H1 (cell line): ENCODE data around the gene ZBTB33. TPM values are rescaled to one million over a fixed set of nuclear protein-coding genes. Genes with fewer than 3 reads are reported as not detected.

ENCODE experiments used
- CTCF ChIP-seq, 3 experiments: IDR thresholded peaks; 1 replicate in 2 of 3; 2 replicates in 1 of 3; pipeline versions ENCODE4 v1.5.1 to v1.6.1; 2011; ENCODE audit warnings: low read length in 3 of 3, mild to moderate bottlenecking in 3 of 3, inconsistent platforms in 2 of 3, low read depth in 1 of 3, moderate library complexity in 1 of 3; ENCODE audit not compliant: insufficient read depth in 1 of 3; ENCODE audit errors: control extremely low read depth in 1 of 3
- GTF2F1 ChIP-seq: IDR thresholded peaks from 2 replicates; pipeline ENCODE4 v1.6.1; 2012; ENCODE audit warnings: low read depth, low read length, improper control_type of control experiment, borderline replicate concordance
- MAX ChIP-seq: IDR thresholded peaks from 2 replicates; pipeline ENCODE4 v1.6.1; 2012; ENCODE audit warnings: inconsistent platforms
- PHF8 ChIP-seq: fragments of 200-600 bp; sonication (generic); conservative IDR thresholded peaks from 2 replicates; pipeline ENCODE4 v1.7.1; 2012; ENCODE audit warnings: low read depth, mild to moderate bottlenecking, inconsistent platforms, low read length, moderate library complexity
- polyA plus RNA-seq, 7 experiments: library from polyadenylated mRNA; depleted of rRNA in 3 of 7; stranded (reverse) in 5 of 7; unstranded in 2 of 7; fragments of >200 nt in 5 of 7; fragments of 200-250 nt in 2 of 7; gene quantifications; 1 replicate in 5 of 7; 2 replicates in 1 of 7; 4 replicates in 1 of 7; pipeline versions ENCODE4 v1.2.1 to v1.2.3, GENCODE V29; 2011 to 2013; ENCODE audit warnings: missing spikeins in 2 of 7, mixed read lengths in 2 of 7
- total RNA-seq: library from RNA; stranded (reverse); fragmentation: NEBNext Ultra II Directional; extraction: Animal tissue kit (Norgen Biotek cat#: 25700); gene quantifications from 2 replicates; pipeline ENCODE4 v1.2.1, GENCODE V29; 2021
- TF ChIP-seq, protein P1 (sequence below): fragments of 300-600 bp; sonication (generic); IDR thresholded peaks from 2 replicates; pipeline ENCODE4 v1.7.1; 2012; ENCODE audit warnings: low read length, moderate library complexity, mild to moderate bottlenecking, inconsistent platforms; ENCODE audit not compliant: insufficient replicate concordance

The ZBTB33 gene
- total and polyA plus RNA-seq, 2 of the 8 experiments (the other 6 are each of a cell fraction or from before 2014, with no cell fraction given): 3.4 to 14.9 TPM

- TF ChIP-seq, protein P1, sequence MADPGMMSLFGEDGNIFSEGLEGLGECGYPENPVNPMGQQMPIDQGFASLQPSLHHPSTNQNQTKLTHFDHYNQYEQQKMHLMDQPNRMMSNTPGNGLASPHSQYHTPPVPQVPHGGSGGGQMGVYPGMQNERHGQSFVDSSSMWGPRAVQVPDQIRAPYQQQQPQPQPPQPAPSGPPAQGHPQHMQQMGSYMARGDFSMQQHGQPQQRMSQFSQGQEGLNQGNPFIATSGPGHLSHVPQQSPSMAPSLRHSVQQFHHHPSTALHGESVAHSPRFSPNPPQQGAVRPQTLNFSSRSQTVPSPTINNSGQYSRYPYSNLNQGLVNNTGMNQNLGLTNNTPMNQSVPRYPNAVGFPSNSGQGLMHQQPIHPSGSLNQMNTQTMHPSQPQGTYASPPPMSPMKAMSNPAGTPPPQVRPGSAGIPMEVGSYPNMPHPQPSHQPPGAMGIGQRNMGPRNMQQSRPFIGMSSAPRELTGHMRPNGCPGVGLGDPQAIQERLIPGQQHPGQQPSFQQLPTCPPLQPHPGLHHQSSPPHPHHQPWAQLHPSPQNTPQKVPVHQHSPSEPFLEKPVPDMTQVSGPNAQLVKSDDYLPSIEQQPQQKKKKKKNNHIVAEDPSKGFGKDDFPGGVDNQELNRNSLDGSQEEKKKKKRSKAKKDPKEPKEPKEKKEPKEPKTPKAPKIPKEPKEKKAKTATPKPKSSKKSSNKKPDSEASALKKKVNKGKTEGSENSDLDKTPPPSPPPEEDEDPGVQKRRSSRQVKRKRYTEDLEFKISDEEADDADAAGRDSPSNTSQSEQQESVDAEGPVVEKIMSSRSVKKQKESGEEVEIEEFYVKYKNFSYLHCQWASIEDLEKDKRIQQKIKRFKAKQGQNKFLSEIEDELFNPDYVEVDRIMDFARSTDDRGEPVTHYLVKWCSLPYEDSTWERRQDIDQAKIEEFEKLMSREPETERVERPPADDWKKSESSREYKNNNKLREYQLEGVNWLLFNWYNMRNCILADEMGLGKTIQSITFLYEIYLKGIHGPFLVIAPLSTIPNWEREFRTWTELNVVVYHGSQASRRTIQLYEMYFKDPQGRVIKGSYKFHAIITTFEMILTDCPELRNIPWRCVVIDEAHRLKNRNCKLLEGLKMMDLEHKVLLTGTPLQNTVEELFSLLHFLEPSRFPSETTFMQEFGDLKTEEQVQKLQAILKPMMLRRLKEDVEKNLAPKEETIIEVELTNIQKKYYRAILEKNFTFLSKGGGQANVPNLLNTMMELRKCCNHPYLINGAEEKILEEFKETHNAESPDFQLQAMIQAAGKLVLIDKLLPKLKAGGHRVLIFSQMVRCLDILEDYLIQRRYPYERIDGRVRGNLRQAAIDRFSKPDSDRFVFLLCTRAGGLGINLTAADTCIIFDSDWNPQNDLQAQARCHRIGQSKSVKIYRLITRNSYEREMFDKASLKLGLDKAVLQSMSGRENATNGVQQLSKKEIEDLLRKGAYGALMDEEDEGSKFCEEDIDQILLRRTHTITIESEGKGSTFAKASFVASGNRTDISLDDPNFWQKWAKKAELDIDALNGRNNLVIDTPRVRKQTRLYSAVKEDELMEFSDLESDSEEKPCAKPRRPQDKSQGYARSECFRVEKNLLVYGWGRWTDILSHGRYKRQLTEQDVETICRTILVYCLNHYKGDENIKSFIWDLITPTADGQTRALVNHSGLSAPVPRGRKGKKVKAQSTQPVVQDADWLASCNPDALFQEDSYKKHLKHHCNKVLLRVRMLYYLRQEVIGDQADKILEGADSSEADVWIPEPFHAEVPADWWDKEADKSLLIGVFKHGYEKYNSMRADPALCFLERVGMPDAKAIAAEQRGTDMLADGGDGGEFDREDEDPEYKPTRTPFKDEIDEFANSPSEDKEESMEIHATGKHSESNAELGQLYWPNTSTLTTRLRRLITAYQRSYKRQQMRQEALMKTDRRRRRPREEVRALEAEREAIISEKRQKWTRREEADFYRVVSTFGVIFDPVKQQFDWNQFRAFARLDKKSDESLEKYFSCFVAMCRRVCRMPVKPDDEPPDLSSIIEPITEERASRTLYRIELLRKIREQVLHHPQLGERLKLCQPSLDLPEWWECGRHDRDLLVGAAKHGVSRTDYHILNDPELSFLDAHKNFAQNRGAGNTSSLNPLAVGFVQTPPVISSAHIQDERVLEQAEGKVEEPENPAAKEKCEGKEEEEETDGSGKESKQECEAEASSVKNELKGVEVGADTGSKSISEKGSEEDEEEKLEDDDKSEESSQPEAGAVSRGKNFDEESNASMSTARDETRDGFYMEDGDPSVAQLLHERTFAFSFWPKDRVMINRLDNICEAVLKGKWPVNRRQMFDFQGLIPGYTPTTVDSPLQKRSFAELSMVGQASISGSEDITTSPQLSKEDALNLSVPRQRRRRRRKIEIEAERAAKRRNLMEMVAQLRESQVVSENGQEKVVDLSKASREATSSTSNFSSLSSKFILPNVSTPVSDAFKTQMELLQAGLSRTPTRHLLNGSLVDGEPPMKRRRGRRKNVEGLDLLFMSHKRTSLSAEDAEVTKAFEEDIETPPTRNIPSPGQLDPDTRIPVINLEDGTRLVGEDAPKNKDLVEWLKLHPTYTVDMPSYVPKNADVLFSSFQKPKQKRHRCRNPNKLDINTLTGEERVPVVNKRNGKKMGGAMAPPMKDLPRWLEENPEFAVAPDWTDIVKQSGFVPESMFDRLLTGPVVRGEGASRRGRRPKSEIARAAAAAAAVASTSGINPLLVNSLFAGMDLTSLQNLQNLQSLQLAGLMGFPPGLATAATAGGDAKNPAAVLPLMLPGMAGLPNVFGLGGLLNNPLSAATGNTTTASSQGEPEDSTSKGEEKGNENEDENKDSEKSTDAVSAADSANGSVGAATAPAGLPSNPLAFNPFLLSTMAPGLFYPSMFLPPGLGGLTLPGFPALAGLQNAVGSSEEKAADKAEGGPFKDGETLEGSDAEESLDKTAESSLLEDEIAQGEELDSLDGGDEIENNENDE: no peak
- no peak for TF ChIP-seq CTCF (IDR thresholded peaks at IDR 0.05; ENCODE audit: control extremely low read depth in 1 of 3, insufficient read depth in 1 of 3, low read depth in 1 of 3, low read length in 3 of 3)
- TF ChIP-seq PHF8: no peak
- TF ChIP-seq MAX: no peak
- TF ChIP-seq GTF2F1: no peak
Observed at GRCh38 chrX:120302434-120302833, 51.8 kb downstream of the ZBTB33 start (continued).
